Measurements from ENCODE around the gene ITPKA.

DNA sequence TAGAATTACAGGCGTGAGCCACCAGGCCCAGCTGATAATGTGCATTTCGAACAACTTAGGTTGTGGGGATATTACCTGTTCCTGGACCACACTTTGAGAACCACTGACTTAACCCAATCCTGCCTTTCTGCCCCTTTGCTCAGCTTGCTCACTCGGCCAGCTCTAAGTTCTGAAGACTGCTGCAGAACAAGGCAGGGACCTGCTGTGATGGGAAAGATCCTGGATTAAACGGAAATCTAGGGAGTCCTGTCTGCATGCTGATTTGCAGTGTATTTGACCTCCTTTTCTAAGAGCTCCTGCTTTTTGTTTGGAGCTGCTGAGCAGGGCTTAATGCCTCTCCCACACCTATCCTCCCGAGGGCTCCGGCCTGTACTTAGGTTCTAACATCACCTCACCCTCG is 17.1 kb downstream of the ITPKA start:
- TF ChIP-seq POLR2A (IDR thresholded peaks at IDR 0.05; ENCODE audit: insufficient read depth in 1 of 2, low read depth in 2 of 2, low read length in 2 of 2) (no peak), BHLHE40 (IDR thresholded peaks at IDR 0.05; ENCODE audit: low read length) (no peak), ZFP36 (IDR thresholded peaks at IDR 0.05; ENCODE audit: borderline replicate concordance, low read depth, low read length, partially characterized antibody) (no peak), RFX5 (IDR thresholded peaks at IDR 0.05; ENCODE audit: low read depth, low read length) (no peak), POLR2G (IDR thresholded peaks at IDR 0.05; ENCODE audit: low read depth, low read length) (no peak)
- TF ChIP-seq, protein P1, sequence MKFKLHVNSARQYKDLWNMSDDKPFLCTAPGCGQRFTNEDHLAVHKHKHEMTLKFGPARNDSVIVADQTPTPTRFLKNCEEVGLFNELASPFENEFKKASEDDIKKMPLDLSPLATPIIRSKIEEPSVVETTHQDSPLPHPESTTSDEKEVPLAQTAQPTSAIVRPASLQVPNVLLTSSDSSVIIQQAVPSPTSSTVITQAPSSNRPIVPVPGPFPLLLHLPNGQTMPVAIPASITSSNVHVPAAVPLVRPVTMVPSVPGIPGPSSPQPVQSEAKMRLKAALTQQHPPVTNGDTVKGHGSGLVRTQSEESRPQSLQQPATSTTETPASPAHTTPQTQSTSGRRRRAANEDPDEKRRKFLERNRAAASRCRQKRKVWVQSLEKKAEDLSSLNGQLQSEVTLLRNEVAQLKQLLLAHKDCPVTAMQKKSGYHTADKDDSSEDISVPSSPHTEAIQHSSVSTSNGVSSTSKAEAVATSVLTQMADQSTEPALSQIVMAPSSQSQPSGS (CRISPR knock-in tag; IDR thresholded peaks at IDR 0.05), result no peak
